ENCODE measurements around the gene HEPHL1. TPM values are rescaled to one million over a fixed set of nuclear protein-coding genes. Genes with fewer than 3 reads are reported as not detected.
A peak's percentile ranks its signal among the peaks of the same experiment; 100 is the strongest.

Gene HEPHL1
- total RNA-seq, 6 experiments from 2014 or later: not detected

DNA sequence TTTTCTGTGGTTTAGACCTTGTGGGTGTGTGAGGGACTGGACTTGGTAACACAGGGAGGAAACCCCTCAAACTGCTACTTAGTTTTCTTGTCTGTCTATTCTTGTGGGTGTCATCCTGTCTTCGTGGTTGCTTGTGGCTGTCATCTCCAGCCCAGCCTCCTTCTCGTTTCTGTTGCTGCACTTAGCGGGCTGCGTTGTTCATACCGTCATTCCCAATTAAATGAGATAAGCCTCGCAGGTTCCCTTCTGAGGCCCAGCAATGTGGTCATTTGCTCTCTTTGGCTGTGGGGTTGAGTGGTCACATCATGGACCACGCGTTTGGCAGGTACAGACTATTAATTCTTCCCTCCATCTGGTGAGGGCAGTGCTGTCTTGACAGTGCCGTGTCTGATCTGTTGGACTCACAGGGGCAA lies 126.3 kb downstream of the HEPHL1 start:
- DNase-seq: no peak
- Mint-ChIP-seq H3K27ac (no peak overlapping the region), H3K27me3 (ENCODE audit: insufficient read depth) (no peaks in the 10 kb centered on the region; the same call in 1 of the 2 replicates), H3K4me1 (ENCODE audit: low read depth) (peaks cover 87% of the 10 kb centered on the region), H3K9me3 (no peaks in the 10 kb centered on the region), H3K36me3 (ENCODE audit: low read depth) (peaks cover 5% of the 10 kb centered on the region; the same call in 1 of the 2 replicates), H3K4me3 (no peak overlapping the region)
- TF ChIP-seq, protein P1, sequence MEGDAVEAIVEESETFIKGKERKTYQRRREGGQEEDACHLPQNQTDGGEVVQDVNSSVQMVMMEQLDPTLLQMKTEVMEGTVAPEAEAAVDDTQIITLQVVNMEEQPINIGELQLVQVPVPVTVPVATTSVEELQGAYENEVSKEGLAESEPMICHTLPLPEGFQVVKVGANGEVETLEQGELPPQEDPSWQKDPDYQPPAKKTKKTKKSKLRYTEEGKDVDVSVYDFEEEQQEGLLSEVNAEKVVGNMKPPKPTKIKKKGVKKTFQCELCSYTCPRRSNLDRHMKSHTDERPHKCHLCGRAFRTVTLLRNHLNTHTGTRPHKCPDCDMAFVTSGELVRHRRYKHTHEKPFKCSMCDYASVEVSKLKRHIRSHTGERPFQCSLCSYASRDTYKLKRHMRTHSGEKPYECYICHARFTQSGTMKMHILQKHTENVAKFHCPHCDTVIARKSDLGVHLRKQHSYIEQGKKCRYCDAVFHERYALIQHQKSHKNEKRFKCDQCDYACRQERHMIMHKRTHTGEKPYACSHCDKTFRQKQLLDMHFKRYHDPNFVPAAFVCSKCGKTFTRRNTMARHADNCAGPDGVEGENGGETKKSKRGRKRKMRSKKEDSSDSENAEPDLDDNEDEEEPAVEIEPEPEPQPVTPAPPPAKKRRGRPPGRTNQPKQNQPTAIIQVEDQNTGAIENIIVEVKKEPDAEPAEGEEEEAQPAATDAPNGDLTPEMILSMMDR (IDR thresholded peaks at IDR 0.05): no peak

DNA sequence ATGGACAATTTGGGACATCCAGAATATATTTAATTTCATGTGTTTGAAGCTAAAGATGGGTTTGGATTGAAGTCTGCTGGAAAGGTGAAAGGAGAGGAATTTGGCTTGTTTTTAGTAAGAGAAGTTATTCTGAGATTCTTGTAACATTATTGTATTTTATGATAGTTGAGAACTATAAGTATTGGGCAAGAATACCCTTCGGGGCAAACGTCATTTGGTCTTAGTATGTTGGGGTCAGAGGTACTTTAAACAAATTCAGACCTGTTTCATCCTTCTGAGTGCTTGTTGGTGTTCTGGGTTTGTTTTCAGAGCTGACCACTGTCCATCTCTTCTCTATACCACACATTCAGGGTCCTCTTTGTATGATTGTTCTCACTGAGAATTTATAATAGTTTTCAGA lies 127.0 kb downstream of the HEPHL1 start:
- no peak for DNase-seq
- TF ChIP-seq, protein P1 (IDR thresholded peaks at IDR 0.05): no peak
- H3K4me3 Mint-ChIP-seq: no peak overlapping the region
- peaks cover 87% of the 10 kb centered on the region for H3K4me1 Mint-ChIP-seq (ENCODE audit: low read depth)
- H3K36me3 Mint-ChIP-seq (ENCODE audit: low read depth): peaks cover 5% of the 10 kb centered on the region; the same call in 1 of the 2 replicates
- no peak overlapping the region for H3K27ac Mint-ChIP-seq
- H3K27me3 Mint-ChIP-seq (ENCODE audit: insufficient read depth): no peaks in the 10 kb centered on the region; the same call in 1 of the 2 replicates
- H3K9me3 Mint-ChIP-seq: no peaks in the 10 kb centered on the region

DNA sequence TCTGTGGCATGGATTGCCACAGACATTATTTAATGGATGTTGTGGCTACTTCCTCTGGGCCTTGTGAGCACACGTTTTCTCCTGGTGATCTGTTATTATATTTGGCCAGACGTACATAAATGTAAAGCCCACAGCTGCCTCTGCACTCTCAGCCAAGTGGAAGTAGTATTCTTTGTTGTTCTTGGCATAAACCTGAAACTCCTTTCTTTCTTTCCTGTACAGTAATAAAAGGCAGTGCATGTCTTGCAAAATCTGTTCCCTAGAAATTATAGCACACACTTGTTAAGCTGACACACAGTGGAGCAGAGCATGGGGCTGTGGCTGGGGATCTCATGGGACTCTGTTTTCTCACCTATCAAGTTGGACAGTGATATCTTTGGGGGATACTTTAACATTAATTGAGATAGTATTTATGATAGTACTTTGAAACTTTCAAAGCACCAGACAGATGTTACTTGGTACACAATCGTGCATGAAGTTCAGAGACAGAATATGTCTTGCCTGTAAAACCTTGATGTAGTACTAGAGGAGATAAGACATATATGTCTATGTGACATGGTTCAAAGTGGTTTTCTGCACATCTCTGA lies 128.4 kb downstream of the HEPHL1 start:
- Mint-ChIP-seq H3K4me3 (no peak overlapping the region), H3K27me3 (ENCODE audit: insufficient read depth) (no peaks in the 10 kb centered on the region; the same call in 1 of the 2 replicates), H3K4me1 (ENCODE audit: low read depth) (peaks cover 93% of the 10 kb centered on the region), H3K27ac (peak overlapping the region; percentile 20; the same call in 1 of the 2 replicates), H3K9me3 (no peaks in the 10 kb centered on the region), H3K36me3 (ENCODE audit: low read depth) (peaks cover 11% of the 10 kb centered on the region; the same call in 1 of the 2 replicates)
- DNase-seq: peak; percentile 39
- TF ChIP-seq, protein P1 (IDR thresholded peaks at IDR 0.05): no peak

DNA sequence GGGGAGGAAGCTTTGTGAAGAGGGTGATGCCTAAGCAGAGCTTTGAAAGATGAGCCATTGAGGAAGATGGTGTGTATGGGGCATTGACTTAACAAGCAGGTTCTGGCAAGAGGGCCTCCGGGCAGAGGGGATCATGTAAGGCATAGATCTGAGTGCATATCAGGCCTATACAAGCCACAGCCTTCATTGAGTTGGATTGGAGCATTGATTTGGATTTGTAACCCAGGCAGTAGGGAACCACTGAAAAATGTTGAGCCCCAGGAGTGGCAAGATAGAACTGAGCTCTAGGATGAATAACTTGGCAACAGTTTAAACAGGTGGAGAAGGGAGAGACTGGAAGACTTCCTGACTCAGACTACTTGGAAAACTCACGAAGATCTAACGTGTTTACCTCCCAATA lies 128.9 kb downstream of the HEPHL1 start:
- no peak for DNase-seq
- Mint-ChIP-seq H3K4me1 (ENCODE audit: low read depth) (peaks cover 91% of the 10 kb centered on the region), H3K27me3 (ENCODE audit: insufficient read depth) (no peaks in the 10 kb centered on the region; the same call in 1 of the 2 replicates), H3K27ac (no peak overlapping the region), H3K9me3 (no peaks in the 10 kb centered on the region), H3K36me3 (ENCODE audit: low read depth) (peaks cover 11% of the 10 kb centered on the region; the same call in 1 of the 2 replicates), H3K4me3 (no peak overlapping the region)
- TF ChIP-seq, protein P1 (IDR thresholded peaks at IDR 0.05): no peak

DNA sequence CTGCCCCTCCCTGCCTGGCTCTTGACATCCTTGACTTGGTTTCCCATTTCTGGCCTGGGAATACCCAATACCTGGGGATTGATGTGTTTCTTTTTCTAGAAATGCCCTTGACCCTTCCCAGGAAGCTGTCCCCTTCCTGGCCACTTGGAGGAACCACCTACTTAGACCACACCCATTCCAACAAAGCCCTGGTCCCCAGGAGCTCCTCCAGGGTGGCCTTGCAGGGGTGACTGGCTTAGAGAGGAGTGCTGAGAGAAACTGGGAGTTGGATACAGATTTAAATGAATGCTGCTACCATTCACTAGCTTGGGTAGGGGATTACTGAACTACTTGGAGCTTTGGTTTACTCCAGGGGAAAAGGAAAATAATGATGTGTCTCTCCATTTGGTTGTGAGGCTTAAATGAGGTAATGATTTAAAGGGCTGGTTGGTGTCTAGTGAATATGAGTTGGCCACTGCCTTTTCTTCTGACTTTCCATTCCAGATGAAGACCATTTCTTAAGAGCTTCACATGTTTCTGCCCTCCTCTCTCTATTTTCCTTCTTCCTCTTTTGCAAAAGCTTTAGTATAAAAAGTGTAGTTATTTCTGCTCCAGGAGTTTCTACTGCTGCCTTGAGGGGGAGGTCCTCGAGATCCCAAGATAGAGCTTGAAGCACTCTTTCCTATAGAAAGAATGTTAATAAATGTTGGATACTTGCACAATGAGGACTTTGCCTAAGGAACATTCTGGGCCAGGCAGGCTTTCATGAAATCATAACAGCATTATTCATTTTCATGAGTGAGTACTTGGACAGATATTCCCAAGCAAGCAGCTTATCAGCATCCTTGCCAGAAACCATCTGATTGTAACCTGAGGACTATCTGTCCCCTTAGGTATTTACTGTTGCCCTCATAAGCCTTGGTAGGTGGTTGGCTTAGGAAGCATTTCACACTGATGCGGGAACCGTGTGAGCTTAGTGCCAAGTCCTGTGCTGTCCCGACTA lies 129.8 kb downstream of the HEPHL1 start:
- Mint-ChIP-seq H3K27me3 (ENCODE audit: insufficient read depth) (no peaks in the 10 kb centered on the region; the same call in 1 of the 2 replicates), H3K4me3 (peak overlapping the region; percentile 63), H3K36me3 (ENCODE audit: low read depth) (peaks cover 6% of the 10 kb centered on the region; the same call in 1 of the 2 replicates), H3K27ac (peak overlapping the region; percentile 86), H3K4me1 (ENCODE audit: low read depth) (peaks cover 82% of the 10 kb centered on the region), H3K9me3 (no peaks in the 10 kb centered on the region)
- TF ChIP-seq, protein P1 (IDR thresholded peaks at IDR 0.05): no peak
- DNase-seq: peak; percentile 47
